ENCODE measurements around the gene KCND2.
"Not testable (repeated sequence)": the region's sequence is repeated elsewhere in the genome, so short reads cannot be mapped to it uniquely, and the experiment has no call there.

Gene KCND2

GRCh38 chr7:120588862-120589261, 315.9 kb downstream of the KCND2 start:
- no peak for DNase-seq

- DNase-seq, result no peak
Observed at GRCh38 chr7:120600607-120601006, 327.6 kb downstream of the KCND2 start.

GRCh38 chr7:120603366-120603765, 330.4 kb downstream of the KCND2 start:
- DNase-seq, result no peak

DNA sequence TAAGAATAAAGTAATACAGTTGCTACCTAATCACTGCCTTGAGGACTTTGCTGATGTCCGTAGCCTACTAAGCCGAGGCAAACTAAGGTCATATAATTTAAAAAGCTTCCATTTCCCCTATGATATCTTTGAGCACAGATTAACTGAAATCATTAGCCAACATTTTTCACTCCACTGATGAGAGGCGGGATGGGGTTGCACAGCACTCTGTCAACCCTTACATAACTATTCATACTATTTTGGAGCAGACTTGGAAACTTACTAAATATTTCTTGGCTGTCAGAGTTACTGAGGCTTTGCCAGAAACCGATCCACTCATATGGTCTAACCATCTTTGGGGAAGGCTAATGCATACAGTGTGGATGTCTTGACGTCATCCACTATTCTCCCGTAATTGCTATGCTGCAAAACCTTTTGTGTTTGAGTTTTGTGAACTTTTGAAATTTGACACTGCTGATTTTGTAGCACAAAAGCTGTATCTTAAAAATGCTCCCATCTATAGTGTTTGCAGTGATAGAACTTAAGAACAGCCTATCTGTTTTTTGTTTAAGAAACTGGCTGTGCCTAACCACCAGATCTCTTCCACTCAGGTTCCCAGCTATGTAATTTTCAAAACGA, 336.3 kb downstream of the KCND2 start:
- DNase-seq, result no peak

DNA sequence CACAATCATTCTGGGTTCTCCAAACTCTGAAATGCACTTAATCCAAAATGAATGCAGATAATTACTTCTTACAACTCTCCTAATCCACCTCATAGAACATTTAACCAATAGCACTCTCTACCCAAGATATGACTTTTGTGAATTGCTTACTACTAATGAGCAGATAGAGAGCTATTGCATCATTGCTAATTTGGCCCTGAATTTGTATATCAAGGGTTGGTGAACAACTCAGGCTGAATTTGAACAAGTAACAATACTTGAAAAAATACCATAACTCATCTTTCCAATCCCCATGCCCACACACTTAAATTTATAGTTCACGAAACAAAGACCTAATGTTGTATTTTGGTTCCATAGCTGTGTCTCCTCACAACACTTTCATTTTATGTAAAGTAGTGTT, 339.0 kb downstream of the KCND2 start:
- no peak for DNase-seq

GRCh38 chr7:120615703-120616102, 342.7 kb downstream of the KCND2 start:
- DNase-seq, result no peak

DNA sequence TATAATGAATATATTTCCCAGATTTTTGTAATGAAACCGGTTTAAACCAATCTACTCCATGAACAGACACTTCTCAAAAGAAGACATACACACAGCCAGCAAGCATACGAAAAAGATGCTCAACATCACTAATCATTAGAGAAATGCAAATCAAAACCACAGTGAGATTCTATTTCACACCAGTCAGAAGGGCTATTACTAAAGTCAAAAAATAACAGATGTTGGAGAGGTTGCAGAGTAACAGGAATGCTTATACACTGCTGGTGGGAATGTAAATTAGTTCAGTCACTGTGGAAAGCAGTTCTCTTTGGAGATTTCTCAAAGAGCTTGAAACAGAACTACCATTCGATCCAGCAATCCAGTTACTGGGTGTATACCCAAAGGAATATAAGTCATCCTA, 344.3 kb downstream of the KCND2 start:
- no peak for DNase-seq

DNA sequence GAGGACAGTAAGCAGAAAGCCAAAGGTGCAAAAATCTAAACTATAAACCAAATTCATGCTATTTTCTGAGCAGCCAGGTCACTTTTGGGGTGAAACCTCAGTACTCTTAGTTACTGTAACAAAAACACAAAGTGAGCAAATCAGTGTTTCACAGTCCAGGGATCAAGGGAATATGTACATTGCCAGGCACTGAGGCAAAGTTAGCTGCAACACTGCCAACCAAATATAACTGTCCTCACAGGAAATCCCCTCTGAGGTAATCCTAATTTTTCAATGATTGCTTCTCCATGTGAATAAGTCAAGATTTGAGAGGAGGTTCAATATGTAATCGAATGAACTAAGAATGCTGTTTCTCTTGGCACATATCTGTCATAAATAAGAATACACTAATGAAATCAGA, 355.3 kb downstream of the KCND2 start:
- DNase-seq, result no peak

GRCh38 chr7:120639884-120640283, 366.9 kb downstream of the KCND2 start:
- no peak for DNase-seq

- no peak for DNase-seq
Observed at GRCh38 chr7:120645966-120646365, 373.0 kb downstream of the KCND2 start.

DNA sequence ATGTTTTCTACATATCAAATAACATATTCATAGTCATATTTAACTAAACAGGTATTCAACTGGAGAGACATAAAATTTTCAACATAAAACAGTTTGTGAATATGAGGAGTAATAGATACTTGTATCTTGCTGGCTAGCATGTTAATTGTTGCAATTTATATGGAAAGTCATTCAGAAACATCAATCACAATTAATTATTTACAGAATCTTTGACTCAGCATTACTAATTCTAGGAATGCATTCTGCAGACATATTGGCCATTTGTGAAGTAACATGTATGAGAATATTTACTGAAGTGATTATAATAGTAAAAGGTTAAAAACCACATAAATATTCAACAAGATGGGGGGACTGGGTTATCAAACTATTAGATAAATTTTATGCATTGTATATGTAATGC, 381.3 kb downstream of the KCND2 start:
- DNase-seq, result no peak

DNA sequence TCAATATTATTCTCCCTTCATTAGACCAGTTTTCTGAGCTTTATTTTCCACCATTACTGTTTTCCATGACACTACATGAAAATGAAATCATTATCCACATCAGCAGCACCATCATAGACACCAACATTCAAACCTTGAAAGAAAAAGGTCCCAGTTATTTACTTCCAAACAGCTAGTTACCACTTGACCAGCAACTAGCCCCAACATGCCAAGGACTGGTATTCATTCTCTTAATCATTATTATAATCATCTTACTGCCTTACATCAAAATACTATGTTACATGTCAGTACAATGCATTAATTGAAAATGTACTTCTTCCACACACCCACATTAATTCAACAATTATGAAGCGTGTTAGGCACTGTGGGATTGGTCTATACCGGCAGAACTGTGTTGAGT, 385.5 kb downstream of the KCND2 start:
- DNase-seq, result no peak

DNA sequence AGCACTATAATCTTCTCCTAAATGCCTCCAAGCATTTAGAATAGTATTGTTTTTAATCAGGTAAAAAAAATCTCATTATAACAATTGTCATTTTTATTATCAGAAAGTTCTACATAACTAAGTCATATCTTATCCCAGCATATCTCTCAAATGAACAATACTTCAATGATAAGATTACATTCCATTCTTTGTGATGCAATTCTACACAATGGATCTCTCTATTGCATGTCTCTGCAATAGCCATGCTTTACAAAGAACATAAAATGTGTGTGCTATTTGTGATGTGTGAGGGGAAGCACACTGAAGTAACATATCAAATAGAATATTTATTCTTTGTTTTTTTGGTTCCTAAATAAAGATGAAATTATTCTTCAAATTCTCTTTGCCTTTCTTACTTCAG, 389.3 kb downstream of the KCND2 start:
- no peak for DNase-seq

DNA sequence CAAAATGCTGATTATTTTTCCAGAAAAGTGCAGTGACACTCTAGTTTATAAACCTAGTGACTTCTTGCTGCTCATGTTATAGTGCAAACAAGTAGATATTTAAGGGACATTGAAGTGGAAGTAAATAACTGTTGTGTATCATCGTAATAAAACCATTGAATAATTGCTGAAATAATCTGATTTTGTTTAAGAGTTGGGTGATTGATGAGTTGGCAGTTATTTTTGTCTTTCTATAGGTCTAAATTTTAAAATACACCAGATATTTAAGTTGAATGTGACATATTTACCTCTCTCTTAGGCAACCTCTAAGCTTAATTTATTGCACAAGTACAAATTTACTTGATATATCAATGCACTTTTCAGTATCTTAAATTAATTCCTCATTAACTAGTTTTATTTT, 392.1 kb downstream of the KCND2 start:
- no peak for DNase-seq

DNA sequence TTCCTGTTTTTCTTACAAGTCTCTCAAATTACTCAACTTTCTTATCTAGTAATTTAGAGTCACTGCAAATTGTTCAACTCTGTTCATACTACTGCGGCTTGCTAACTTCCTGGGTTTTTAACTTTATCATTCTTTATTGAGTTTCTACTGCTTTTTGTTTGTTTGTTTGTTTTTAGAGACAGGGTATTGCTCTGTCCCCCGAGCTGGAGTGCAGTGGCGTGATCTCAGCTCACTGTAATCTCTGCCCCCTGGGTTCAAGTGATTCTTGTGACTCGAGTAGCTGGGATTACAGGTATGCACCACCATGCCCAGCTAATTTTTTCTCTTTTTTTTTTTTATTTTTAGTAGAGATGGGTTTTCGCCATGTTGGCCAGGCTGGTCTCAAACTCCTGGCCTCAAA, 402.1 kb downstream of the KCND2 start:
- DNase-seq, result no peak

DNA sequence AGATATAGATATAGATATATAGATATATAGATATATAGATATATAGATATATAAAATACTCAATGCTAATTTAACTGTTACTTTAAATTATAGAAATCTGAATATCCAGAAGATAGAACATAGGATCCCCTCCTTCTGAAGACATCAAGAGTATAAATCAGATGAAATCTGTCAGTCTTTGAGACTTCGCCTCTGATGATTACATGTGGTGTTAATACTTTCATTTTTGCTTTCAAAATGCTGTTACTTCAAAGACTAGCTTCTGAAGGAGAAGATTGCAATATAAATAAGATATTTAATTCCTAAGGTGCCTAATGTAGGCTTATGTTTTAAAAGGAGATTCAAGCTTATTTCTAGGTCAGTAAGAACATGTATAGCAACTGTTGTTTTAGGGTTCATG, 404.6 kb downstream of the KCND2 start:
- no peak for DNase-seq

- DNase-seq, result no peak
Observed at GRCh38 chr7:120680985-120681384, 408.0 kb downstream of the KCND2 start.

DNA sequence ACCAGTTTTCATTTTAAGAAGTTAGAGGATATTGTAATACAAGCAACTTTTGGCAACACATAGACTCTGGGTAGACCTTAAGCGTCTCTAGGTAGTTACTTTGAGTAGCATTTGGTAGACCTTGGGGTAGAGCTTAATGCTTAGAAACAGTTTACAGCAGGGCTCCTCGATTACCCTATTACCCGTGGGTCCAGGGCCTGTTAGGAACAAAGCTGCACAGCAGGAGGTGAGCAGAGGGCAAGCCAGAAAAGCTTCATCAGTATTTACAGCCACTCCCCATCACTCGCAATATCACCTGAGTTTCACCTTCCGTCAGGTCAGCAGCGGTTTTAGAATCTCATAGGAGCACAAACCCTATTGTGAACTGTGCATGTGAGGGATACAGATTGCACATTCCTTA, 411.5 kb downstream of the KCND2 start:
- DNase-seq, result no peak

GRCh38 chr7:120691915-120692314, 418.9 kb downstream of the KCND2 start:
- no peak for DNase-seq

DNA sequence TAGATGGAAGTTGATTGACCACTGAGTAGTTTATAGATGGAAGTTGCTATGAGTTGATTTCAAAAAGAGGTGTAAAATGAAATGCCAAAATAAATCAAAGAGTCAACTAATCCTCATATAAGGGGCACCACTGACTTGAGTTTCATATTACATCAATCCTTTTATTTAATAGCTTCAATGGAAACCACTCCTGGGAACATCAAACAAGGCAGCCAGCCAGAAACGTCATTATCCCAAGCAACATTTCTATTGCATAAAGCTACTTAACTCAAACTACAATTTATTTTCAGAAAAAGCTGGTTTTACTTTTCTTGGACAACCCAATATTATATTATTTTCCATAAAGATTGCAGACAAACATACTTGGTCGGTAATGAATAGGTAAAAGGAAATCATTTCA, 422.9 kb downstream of the KCND2 start:
- no peak for DNase-seq

- no peak for DNase-seq
Observed at GRCh38 chr7:120700796-120701195, 427.8 kb downstream of the KCND2 start.

- DNase-seq, result not testable (repeated sequence)
Observed at GRCh38 chr7:120702408-120702807, 429.4 kb downstream of the KCND2 start.

DNA sequence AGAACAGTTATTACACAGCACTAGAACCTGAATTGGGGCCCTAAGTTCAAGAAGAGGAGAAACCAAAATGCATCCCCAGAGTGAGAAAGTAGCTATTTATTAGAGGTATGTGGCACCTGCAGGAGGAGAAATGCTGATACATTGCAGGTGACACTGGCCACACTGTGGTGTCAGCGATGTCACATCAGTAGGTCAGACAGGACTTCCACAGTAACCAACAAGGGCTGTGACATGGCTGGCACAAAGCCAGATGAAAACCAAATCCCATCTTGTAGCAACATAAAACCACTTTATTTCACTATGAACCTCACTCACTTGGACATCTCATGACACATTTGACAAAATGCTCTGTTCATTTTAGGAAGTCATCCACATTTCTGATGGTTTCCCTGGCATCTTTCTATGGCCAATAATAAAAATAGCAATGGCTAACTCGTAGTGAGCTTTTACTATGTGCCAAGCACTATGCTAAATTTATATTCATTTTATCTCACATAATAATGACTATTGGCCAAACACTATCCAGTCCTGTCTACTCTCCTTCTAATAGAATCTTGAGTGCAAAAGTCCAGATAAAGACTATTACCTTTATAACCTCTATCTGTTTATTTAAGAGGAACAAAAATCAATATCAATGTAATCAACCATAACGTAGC, 430.7 kb downstream of the KCND2 start:
- no peak for DNase-seq

- DNase-seq, result no peak
Observed at GRCh38 chr7:120709252-120709971, 436.4 kb downstream of the KCND2 start.

- no peak for DNase-seq
Observed at GRCh38 chr7:120709972-120710320, 437.0 kb downstream of the KCND2 start.
